Measurements from ENCODE around the gene FBXO7.

DNA sequence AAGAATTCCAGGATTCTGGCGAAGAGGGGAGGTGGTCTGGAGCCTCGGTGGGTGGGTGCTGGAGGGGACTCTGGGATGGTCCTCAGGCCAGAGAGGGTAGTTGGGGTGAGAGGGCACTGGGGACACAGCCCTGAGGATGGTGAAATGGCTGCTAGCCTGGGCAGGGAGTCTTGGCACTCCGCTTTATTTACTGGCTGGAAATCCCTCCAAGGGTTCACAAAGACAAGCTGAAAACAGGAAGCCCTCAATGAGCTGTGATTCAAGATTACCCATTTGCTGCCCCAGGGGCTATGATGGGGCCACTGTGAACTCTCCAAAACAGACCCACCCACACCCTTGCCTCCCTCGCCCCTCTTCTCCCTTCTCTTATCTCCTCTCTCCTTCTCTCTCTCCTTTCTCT lies 71.9 kb downstream of the FBXO7 start:
- no peak for TF ChIP-seq EZH2phosphoT487 (IDR thresholded peaks at IDR 0.05; ENCODE audit: borderline replicate concordance)
- TF ChIP-seq, protein P1, sequence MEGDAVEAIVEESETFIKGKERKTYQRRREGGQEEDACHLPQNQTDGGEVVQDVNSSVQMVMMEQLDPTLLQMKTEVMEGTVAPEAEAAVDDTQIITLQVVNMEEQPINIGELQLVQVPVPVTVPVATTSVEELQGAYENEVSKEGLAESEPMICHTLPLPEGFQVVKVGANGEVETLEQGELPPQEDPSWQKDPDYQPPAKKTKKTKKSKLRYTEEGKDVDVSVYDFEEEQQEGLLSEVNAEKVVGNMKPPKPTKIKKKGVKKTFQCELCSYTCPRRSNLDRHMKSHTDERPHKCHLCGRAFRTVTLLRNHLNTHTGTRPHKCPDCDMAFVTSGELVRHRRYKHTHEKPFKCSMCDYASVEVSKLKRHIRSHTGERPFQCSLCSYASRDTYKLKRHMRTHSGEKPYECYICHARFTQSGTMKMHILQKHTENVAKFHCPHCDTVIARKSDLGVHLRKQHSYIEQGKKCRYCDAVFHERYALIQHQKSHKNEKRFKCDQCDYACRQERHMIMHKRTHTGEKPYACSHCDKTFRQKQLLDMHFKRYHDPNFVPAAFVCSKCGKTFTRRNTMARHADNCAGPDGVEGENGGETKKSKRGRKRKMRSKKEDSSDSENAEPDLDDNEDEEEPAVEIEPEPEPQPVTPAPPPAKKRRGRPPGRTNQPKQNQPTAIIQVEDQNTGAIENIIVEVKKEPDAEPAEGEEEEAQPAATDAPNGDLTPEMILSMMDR (conservative IDR thresholded peaks at IDR 0.05; ENCODE audit: low read length): no peak
